ENCODE data around the gene HOMER2.
"Not testable (repeated sequence)": the region's sequence is repeated elsewhere in the genome, so short reads cannot be mapped to it uniquely, and the experiment has no call there.

HOMER2 gene

DNA sequence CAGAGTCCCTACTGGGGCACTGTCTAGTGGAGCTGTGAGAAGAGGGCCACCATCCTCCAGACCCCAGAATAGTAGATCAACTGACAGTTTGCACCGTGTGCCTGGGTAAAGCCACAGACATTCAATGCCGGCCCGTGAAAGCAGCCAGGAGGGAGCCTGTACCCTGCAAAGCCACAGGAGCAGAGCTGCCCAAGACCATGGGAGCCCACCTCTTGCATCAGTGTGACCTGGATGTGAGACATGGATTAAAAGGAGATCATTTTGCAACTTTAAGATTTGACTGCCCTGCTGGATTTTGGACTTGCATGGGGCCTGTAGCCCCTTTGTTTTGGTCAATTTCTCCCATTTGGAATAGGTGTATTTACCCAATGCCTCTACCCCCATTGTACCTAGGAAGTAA, 86.5 kb downstream of the HOMER2 start:
- DNase-seq (ENCODE audit: extremely low read depth in 1 of 2, low read depth in 1 of 2) = not testable (repeated sequence)

DNA sequence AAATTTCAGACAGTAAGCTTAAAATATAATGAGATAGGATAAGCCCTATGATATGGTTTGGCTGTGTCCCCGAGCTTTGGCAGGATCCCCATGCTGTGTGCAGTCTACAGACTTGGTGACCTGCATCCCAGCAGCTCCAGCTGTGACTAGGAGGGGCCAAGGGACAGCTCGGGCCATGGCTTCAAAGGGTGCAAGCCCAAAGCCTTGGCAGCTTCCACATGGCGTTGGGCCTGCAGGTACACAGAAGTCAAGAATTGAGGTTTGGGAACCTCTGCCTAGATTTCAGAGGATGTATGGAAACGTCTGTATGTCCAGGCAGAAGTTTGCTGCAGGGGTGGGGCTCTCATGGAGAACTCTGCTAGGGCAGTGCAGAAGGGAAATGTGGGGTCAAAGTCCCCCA, 86.9 kb downstream of the HOMER2 start:
- not testable (repeated sequence) for DNase-seq (ENCODE audit: extremely low read depth in 1 of 2, low read depth in 1 of 2)

DNA sequence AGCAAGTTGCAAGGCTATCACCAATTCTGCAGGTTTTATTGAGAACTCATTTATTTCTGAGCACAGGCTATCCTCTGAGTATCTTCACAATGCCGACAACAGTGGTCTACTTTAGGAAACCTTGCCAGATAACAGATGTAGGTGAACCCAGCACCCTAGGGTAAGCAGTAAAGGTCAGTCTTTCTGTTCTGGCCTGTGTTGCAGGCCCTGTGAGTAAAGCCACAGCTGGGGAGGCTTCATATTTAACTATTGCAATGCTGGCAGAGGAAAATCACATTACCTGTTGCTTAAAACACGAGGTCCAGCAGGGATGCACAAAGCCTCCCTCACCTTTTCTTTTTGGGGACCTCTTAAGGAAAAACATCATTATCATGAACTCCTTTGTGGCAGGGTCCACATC, 87.6 kb downstream of the HOMER2 start:
- DNase-seq (ENCODE audit: extremely low read depth in 1 of 2, low read depth in 1 of 2) = no peak

DNA sequence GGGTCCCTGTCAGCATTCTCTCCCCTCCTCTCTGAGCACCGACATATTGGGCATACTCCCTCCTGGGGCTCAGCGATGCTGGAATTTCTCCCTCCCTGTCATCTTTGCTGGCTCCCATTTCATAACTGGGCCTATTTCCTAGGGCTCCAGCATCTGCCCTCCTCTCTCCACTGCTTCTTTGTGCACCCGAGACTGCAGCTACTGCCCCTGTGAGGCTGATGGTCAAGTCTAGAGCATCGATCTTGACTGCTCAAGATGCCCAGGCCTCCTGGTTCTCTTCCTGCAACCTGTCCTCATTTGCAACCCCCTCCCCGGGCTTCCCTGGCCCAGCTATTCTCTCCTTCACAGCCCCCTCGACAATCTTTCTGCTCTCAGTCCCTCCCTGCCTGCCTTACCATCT, 89.6 kb downstream of the HOMER2 start:
- no peak for DNase-seq (ENCODE audit: extremely low read depth in 1 of 2, low read depth in 1 of 2)

DNA sequence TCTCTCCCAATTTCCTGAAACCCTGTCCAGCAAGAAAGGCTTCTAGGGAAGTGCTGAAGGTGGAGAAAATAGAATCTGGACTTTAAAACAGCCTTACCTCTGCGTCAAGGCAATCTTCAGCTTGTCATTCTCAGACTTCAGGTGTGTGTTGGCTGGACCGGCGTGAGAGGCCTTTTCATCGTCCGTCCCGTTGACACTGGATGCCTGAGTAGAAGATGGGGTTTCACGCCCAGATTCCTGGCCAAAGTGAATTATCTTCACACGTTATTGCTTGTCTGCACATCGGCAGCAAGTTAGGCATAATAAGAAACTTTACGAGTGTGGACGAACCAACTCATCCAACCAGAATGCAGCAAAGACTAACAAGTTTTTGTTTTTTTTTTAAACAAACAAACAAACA, 93.6 kb downstream of the HOMER2 start:
- DNase-seq (ENCODE audit: extremely low read depth in 1 of 2, low read depth in 1 of 2) = no peak

DNA sequence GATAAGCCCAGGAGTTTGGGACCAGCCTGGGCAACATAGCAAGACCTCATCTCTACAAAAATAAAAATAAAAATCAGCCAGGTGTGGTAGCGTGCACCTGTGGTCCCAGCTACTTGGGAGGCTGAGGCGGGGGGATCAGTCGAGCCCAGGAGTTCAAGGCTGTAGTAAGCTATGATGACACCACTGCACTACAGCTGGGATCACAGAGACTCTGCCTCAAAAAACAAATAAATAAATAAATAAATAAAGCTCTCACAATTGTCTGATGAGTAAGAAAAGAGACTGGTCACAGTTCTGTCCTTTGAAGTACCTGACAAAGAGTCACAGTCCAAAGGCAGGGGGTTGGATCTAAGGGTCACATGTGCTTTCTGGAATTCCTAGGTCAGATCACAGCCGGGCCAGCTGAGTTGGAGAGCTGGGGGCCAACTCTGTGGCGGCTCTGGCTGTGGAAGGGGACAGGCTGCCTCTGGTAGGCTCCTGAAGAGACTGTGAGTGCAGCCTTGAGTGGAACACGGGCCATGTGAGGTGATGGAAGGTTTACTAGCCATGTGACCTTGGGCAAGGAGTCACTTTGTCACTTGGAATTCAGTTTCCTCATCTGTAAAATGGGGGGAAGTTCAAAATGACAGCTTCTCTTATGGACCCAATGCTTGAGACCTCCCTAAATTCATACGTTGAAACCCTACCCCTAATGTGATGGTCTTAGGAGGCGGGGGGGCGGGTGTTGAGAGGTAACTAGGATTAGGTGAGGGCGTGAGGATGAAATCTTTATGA, 95.9 kb downstream of the HOMER2 start:
- no peak for DNase-seq (ENCODE audit: extremely low read depth in 1 of 2, low read depth in 1 of 2)

DNA sequence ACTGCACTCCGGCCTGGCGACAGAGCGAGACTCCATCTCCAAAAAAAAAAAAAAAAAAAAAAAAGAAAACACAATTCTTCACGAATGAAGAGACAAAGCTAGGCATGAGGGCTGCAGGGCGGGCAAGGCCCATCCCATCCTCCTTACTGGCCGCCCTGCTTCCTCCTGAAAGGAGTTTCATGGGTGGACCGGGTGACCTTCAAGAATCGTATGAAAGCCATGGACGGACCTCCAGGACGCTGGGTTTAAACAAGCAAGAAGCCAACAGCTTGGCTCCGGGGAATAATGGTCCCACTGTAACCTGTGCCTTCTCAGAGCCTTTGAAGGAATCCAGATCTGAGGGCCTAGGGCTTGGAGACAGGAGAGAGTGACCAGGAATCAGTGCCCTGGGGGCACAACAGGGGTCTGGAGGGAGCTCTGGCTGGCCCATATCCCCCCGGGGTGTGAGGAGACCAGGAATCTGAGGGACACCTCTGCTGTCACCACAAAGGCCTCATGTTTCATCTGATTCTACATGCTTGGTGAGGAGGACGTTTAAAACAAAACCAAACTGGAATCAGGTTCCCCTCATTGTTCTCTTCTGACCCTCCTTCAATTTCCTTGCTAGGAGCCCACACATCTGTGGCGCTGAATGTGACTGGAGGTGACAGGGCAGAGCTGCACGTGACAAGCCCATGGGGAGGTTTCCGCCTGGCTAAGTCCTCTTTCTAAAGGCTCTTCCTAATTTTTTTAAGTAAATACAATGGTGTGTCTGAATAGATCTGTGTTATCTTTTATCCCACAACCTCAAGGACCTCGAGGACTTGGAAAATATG, 97.0 kb downstream of the HOMER2 start:
- no peak for DNase-seq (ENCODE audit: extremely low read depth in 1 of 2, low read depth in 1 of 2)

DNA sequence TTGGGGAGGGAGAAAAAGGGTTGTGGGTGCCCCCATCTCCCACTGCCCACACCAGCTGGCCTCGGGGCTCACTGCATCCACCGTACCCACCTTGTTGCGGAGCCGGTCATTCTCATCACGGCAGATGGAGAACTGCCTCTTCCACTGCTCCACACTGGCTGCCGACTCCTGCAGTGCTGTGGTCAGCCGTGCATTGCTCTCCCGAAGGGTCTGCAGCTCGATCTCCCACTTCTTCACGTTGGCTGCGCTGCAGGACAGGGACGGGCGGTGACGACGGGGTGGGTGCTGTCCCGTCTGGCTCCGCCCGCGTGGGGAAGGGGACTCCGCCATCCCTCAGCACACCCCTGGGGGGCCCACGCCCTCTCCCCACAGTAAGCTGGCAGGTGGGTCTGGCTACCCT, 98.0 kb downstream of the HOMER2 start:
- DNase-seq (ENCODE audit: extremely low read depth in 1 of 2, low read depth in 1 of 2) = no peak

DNA sequence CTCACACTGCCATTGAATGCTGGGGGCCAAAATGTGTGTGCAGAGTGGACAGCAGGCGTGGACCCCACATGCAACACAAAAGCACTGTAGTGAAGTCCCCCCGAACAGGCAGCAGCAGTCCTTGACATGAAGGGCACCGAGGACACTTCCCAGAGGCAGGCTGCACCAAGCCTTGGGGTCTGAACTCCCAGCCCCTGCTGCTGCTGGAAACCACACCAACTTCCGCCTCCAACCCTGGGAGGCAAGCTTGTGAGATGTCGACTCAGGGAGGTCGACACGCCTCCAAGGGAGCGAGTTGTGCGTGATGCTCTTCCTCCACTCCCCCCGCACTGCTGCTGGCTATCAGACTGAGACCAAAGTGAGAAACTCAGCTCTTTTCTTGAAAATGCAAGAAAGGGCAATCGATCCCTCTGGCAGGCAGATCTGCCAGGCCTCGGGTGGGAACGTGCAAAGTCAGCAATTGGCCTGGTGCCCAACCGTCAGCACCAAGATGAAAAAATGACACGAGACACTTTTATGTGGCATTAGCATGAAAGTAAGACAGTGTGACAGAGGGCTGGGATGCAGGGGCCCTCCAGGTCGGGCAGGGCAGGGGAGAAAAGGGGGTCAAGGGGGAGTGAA, 99.5 kb downstream of the HOMER2 start:
- no peak for DNase-seq (ENCODE audit: extremely low read depth in 1 of 2, low read depth in 1 of 2)

DNA sequence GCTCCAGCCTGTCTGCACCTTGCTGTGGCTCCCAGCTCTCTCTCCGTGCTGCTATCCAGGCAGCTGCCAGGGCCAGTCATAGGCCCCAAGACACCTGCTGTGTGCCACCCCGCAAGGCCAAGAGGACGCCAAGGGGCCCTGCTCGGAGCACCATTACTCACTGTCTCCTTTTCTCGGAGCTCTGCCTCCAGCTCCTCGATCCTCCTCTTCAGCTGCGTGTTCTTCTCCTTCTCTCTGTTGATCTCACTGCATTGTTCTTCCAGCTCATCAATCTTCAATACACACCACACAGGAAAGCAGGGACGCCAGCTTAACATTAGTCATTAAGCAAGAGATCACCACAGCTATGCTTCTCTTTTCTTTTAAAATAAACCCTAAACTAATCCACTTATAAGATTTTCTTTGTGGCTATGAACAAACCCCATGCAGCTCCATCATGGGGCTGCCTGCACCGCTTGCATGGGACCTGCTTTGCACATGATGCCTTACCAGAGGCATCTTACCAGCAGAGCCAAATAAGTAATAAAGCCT, 100.5 kb downstream of the HOMER2 start:
- no peak for DNase-seq (ENCODE audit: extremely low read depth in 1 of 2, low read depth in 1 of 2)

DNA sequence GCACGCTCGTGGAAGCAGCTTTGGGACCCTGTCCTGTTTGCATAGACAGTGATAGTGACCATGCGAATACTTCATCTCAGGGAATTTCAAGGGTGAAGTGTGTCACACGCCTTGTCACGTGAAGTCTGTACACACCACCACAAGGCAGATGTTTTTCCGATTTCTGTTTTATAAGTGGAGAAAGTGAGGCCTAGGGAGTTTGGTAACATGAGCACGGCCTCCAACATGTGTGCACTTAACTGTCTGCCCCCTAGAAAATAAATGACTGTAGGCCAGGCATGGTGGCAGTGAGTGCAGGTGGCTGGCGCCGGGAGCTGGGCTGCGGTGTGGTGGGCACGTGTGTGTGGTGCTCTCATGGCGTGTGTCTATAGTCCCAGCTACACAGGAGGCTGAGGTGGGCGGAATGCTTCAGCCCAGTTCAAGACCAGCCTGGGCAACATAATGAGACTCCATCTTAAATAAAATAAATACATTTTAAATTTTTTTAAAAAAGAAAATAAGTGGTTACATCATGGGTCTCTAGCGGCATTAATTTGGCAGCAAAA, 101.1 kb downstream of the HOMER2 start:
- no peak for DNase-seq (ENCODE audit: extremely low read depth in 1 of 2, low read depth in 1 of 2)

DNA sequence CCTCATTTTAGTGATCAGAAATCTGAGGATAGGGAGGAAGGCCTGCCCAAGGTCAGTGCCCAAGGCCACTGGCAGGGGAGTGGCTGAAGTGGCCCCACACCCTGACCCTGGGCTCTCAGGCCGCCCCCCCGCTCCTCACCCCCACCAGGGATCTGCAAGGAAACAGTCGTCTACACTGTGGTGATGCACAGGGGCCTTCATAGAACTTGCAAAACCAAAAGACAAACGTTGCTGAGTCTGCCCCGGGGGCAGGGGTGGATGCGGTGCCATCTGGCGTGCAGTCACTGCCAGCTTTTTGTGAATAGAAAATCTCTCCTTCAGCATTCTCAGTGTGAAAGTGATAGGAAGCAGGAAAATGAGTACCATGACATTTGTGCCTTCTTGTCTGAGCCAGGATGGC, 101.8 kb downstream of the HOMER2 start:
- DNase-seq (ENCODE audit: extremely low read depth in 1 of 2, low read depth in 1 of 2) = no peak

DNA sequence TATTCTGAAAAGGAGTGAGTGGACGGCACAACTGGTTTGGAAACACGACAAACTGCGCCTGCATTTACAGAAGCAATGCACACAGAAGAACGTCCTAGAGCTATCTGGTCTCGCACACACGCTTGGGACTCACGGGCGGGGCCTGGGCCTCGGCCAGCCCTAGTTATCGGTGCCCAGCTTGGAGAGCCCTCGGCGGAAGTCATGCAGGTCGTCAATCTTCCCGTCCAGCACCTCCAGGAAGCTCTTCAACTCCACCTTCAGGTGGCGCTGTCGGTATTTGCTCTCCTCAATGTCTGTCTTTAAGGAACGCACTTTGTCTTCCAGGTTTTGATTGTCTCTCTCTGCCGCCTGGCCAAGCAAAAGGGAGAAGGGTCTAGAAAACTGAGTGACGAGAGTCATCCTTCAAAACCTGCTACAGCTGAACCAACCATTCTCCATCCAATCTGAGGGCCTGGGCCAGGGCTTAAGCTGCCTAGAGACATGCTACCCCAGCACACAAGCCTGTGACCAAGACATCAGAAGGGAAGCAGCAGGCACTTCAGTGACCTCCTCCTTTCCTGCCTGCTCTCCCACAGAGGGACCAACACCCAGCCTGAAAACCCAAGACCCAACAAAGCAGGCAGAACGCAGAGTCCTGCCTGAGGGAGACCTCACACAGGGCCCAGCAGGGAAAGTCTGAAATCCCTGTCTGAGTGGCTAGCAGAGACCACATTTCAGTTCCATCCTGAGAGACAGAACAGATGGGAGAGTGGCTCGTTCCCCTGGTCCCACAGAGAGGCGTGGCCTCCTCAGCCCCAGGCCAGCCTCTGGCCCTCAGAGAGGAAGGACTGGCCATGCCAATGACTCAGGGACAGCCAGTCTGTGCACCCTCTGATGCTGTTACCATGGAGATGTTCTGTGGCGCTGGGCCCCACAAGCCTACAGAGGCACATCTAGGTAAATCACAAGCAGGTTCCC, 102.7 kb downstream of the HOMER2 start:
- peak in 1 of 2 donors; percentile 25 for DNase-seq (ENCODE audit: extremely low read depth in 1 of 2, low read depth in 1 of 2)

DNA sequence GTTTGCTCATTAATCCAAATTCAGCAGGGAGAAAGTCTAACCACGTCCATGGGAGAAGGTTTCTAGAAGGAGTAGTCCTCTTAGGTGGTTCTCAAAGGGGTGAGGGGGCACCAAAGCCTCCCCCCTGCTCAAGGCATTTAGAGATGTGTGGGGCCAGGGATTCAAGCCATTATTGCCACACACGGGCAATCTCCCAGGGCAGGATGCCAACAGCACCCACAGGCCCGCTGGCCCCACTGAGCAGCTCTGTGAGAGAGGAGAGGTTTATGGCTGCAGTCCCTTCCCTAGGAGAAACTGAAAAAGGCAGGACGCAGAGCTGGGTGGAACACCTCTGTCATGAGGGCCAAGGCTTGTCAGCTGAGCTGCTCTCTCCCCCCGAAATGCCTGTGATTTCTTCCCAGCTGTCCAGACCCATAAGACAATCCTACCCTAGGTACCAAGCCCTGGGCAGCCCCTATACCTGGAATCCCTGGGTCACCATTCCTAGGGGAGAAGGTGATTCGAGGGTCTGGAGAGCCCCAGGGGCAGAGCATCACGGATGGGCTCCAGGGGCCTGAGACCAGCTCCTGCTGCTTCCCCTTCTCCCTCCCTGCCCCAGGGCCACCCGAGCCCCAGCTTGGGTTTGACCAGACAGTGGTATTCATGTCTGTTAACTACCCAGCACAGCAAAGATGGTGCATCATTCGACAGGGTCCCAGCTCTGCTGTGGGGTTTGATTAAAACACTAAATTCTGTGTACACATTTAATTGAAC, 104.1 kb downstream of the HOMER2 start:
- no peak for DNase-seq (ENCODE audit: extremely low read depth in 1 of 2, low read depth in 1 of 2)

DNA sequence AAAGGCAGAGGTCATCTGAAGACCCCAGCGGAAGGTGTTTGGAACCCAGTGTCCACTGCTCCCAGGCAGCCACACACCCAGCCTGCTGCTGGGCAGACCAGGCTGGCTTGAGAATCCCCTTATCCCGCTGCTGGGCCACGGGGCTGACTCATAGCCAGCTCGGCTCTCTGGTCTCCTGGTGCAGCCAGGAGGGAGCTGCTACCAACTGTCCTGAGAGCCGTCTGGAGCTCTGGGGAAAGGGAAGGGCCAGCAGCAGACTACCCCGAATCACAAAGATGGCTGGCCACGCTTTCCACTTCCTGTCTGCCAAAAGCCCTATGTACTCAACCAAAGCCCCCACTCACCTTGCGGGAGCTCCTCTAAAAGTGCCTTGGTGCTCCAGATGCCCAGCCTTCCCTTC, 104.8 kb downstream of the HOMER2 start:
- no peak for DNase-seq (ENCODE audit: extremely low read depth in 1 of 2, low read depth in 1 of 2)

DNA sequence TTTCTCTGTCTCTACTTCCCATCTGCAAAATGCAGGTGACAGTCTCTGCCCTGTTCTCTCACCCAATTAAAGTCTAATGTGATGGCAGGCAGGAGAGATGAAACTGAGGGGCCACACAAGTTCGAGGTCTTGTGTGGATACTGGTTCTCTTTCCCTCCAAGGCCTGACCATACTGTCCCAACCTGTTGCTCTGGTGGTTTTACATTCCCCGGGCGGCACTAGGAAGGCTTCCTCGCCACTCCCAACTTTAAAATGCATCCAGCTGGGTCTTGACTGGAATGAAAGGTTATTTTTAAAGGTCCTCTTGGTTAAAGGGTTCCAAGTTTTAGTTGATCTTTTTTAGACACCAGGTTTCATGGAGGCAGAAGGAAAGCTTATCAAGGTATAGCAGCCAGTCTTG, 105.9 kb downstream of the HOMER2 start:
- no peak for DNase-seq (ENCODE audit: extremely low read depth in 1 of 2, low read depth in 1 of 2)

DNA sequence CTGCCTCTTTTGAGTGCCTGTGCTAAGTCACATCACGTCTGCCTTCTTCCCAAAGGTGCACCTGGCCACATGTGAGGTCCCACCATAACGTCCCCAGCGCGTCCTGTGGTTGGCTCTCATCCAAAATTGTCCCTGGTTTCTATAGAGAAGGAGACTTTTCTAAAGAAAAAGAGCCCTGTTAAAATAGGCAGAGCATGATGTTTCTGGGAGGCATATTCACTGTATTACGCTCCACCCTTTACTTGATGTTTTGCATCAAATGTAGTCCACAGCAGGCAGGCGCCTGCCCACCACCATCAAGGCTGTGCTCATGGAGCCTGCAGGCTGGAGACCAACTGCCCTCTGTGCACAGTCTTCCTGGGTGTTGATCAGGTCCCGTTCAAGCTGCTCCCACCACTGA, 106.8 kb downstream of the HOMER2 start:
- DNase-seq (ENCODE audit: extremely low read depth in 1 of 2, low read depth in 1 of 2) = no peak

DNA sequence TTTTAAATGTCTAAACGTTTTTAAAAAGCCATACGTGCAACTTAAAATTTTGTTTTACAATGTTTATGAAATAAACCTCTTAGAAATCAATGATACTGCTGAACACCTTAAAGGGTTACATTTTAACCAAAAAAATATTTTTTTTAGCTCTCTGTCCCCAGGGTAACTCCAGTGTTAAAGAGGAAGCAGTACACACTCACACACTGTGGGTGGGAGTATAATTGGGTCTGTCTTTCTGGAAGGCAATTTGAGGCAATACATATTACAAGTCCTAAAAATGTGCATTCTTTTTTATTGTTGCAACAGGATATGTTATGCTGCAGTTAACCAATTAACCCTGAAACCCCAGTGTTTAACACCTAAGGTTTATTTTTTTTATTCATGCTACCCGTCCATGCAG, 109.0 kb downstream of the HOMER2 start:
- no peak for DNase-seq (ENCODE audit: extremely low read depth in 1 of 2, low read depth in 1 of 2)

DNA sequence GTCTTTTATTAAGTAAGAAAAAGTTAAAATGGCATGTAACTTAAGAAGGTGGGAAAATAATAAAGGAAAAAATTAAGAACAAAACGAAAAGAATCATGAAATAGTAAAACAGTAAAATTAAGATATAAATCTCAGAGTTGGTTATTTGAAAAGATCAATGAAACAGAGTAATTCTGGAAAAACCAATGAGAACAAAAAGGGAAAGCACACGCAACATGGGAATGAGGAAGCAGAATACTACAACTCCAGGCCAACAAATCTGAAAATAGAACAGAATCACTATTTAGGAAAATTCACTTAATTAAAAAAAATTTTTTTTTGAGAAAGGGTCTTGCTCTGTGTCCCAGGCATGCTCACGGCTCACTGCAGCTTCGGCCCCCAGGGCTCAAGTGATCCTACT, 112.4 kb downstream of the HOMER2 start:
- no peak for DNase-seq (ENCODE audit: extremely low read depth in 1 of 2, low read depth in 1 of 2)

DNA sequence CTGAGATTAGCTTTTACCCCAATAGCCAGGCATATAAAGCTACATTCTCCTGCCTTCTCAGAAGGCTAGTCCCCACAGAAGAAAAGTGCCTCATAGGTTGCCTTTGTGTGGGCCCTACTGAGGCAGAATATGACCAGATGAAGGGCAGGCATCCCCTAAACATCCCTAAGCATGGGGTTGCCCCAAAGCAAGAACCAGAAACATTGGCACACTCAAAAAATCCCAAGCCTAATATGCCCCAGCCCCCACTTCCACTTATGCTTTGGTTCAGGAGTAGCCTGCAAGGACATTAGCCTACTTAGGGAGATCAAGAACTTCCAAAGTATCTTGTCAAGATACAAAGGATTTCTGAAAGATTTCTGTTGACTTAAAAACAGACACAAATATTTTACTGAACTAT, 113.4 kb downstream of the HOMER2 start:
- no peak for DNase-seq (ENCODE audit: extremely low read depth in 1 of 2, low read depth in 1 of 2)
